Stimulated activated effector memory CD8-positive, alpha-beta T cell treated with anti-CD3 and anti-CD28 coated beads, Interleukin-12 subunit alpha, Interleukin-12 subunit beta, amount 100 ng/mL, for 72 hours (primary cell): ENCODE data around the gene LRRK1.

Source experiments
- ATAC-seq: fragments of 150-1000 bp; cut with Tn5 transposase; 2 replicates; pipeline ENCODE4 v1.10.0; 2021
- DNase-seq, 2 donors: peaks; one replicate each; pipeline ENCODE4 v3.0.0; 2021 to 2022; ENCODE audit warnings: low spot score in 2 of 2
- H3K27ac Mint-ChIP-seq: one replicate; pipeline ENCODE4 v1.8.0; 2022; ENCODE audit warnings: mild to moderate bottlenecking, mixed read lengths
- H3K36me3 Mint-ChIP-seq: one replicate; pipeline ENCODE4 v1.8.0; 2022; ENCODE audit warnings: mild to moderate bottlenecking, mixed read lengths
- H3K4me1 Mint-ChIP-seq: one replicate; pipeline ENCODE4 v1.8.0; 2022; ENCODE audit warnings: mixed read lengths
- H3K4me3 Mint-ChIP-seq: one replicate; pipeline ENCODE4 v1.8.0; 2022; ENCODE audit warnings: mild to moderate bottlenecking, mixed read lengths
- H3K9me3 Mint-ChIP-seq: one replicate; pipeline ENCODE4 v1.8.0; 2022; ENCODE audit warnings: mixed read lengths

The LRRK1 gene

GRCh38 chr15:100959066-100960050, 40.2 kb downstream of the LRRK1 start:
- H3K4me1 Mint-ChIP-seq: no peaks in the 10 kb centered on the region
- no peak overlapping the region for H3K27ac Mint-ChIP-seq
- no peak for DNase-seq
- no peak for ATAC-seq
- no peaks in the 10 kb centered on the region for H3K36me3 Mint-ChIP-seq
- no peaks in the 10 kb centered on the region for H3K9me3 Mint-ChIP-seq
- H3K4me3 Mint-ChIP-seq: no peak overlapping the region

DNA sequence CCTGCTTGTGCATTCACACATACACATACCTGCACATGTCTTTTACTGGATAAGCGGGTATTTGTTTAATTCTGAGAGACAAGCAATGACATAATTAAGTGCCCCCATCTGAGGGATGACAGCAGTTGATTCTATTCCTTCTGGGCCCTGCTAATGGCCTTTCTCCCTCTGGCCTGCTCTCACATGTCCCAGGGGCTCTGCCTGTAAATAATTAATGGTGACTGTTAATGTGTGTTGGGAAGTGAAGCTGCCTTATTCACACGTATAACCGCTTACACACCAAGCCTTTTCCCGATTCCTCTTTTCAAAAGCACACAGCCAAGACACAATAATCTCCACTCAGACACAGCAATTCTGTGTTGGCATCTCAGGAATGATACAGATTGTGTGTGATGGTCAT, 47.8 kb downstream of the LRRK1 start:
- Mint-ChIP-seq H3K4me1 (no peaks in the 10 kb centered on the region), H3K27ac (no peak overlapping the region), H3K9me3 (no peaks in the 10 kb centered on the region), H3K4me3 (no peak overlapping the region), H3K36me3 (no peaks in the 10 kb centered on the region)
- no peak for ATAC-seq
- DNase-seq: no peak

GRCh38 chr15:100968050-100968966, 49.2 kb downstream of the LRRK1 start:
- no peaks in the 10 kb centered on the region for H3K4me1 Mint-ChIP-seq
- no peak overlapping the region for H3K4me3 Mint-ChIP-seq
- ATAC-seq: no peak
- no peaks in the 10 kb centered on the region for H3K9me3 Mint-ChIP-seq
- no peak for DNase-seq
- no peak overlapping the region for H3K27ac Mint-ChIP-seq
- no peaks in the 10 kb centered on the region for H3K36me3 Mint-ChIP-seq

- Mint-ChIP-seq H3K9me3 (no peaks in the 10 kb centered on the region), H3K4me1 (no peaks in the 10 kb centered on the region), H3K27ac (no peak overlapping the region), H3K36me3 (no peaks in the 10 kb centered on the region), H3K4me3 (no peak overlapping the region)
- DNase-seq (no peak), ATAC-seq (no peak)
Observed at GRCh38 chr15:100972975-100973350, 53.8 kb downstream of the LRRK1 start.

- Mint-ChIP-seq H3K4me1 (no peaks in the 10 kb centered on the region), H3K4me3 (no peak overlapping the region), H3K36me3 (no peaks in the 10 kb centered on the region), H3K27ac (no peak overlapping the region), H3K9me3 (no peaks in the 10 kb centered on the region)
- DNase-seq (no peak), ATAC-seq (no peak)
Observed at GRCh38 chr15:100973351-100974111, 54.4 kb downstream of the LRRK1 start.

DNA sequence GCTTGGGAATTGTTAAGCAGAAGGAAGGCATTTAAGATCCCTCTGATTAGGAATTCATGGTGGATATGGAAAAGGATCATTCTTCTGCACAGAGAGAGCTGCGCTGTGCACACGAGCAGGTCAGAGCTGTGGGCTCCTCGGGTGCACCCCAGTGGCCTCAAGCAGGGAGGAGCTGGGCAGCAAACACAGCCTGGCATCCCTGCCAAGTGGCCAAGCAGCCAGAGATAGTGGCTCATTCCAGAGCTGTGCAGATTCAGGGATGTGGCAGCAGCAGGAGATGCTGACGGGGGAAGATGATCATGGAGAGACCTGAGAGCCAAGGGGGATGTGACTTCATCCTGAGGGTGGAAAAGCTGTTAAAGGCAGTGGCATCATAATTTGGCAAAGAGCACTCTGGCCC, 55.9 kb downstream of the LRRK1 start:
- Mint-ChIP-seq H3K4me3 (no peak overlapping the region), H3K36me3 (no peaks in the 10 kb centered on the region)

GRCh38 chr15:100980410-100981046, 61.4 kb downstream of the LRRK1 start:
- Mint-ChIP-seq H3K36me3 (no peaks in the 10 kb centered on the region), H3K9me3 (peaks cover 7% of the 10 kb centered on the region), H3K4me3 (no peak overlapping the region), H3K4me1 (no peaks in the 10 kb centered on the region), H3K27ac (no peak overlapping the region)
- DNase-seq (no peak), ATAC-seq (no peak)

More for the DNA sequence above, 55.9 kb downstream of the LRRK1 start:
- Mint-ChIP-seq H3K27ac (no peak overlapping the region), H3K9me3 (peaks cover 4% of the 10 kb centered on the region), H3K4me1 (no peaks in the 10 kb centered on the region)
- ATAC-seq (no peak), DNase-seq (no peak)

DNA sequence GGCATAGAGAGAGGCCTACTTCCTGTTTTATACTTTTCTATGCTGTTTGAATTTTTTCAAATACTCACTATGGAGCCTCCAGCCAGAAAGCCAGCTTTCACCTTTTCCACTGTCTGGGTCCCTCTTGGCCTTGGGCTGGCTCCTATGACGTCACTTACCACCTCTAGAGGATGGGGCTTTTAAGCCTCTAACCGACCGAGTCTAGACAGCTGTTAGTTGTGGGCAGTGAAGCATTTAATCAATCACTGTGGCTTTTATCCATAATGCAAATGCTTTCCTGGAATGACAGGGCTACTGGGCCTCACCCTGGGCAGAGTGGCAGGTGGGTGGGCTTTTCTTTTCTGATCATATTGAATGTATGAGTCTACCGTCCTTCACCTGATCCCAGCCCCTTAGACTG, 61.9 kb downstream of the LRRK1 start:
- Mint-ChIP-seq H3K9me3 (peaks cover 7% of the 10 kb centered on the region), H3K4me3 (no peak overlapping the region), H3K36me3 (no peaks in the 10 kb centered on the region), H3K27ac (no peak overlapping the region), H3K4me1 (no peaks in the 10 kb centered on the region)
- DNase-seq (no peak), ATAC-seq (no peak)

DNA sequence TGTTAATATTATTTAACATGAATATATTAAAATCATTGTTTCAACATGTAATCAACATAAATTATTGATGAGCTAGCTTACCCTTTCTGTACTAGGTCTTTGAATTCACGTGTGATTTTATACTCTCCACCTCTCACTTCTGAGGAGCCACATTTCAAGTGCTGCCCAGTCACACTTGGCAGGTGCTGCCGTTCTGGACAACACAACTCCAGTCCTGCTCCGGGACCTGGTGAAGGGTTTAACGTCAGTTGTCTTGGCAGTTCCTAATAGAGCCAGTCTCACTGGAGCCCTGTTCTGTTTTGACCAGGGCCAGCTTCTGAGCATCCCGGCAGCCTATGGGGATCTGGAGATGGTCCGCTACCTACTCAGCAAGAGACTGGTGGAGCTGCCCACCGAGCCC, 64.1 kb downstream of the LRRK1 start:
- H3K27ac Mint-ChIP-seq: no peak overlapping the region
- no peaks in the 10 kb centered on the region for H3K36me3 Mint-ChIP-seq

GRCh38 chr15:100985401-100985800, 66.2 kb downstream of the LRRK1 start:
- H3K4me3 Mint-ChIP-seq: no peak overlapping the region
- no peaks in the 10 kb centered on the region for H3K4me1 Mint-ChIP-seq
- no peak overlapping the region for H3K27ac Mint-ChIP-seq
- no peaks in the 10 kb centered on the region for H3K36me3 Mint-ChIP-seq
- ATAC-seq: no peak
- DNase-seq: no peak
- H3K9me3 Mint-ChIP-seq: peaks cover under 1% of the 10 kb centered on the region

More for the DNA sequence above, 64.1 kb downstream of the LRRK1 start:
- DNase-seq (no peak), ATAC-seq (no peak)
- Mint-ChIP-seq H3K4me1 (no peaks in the 10 kb centered on the region), H3K9me3 (peaks cover 7% of the 10 kb centered on the region), H3K4me3 (no peak overlapping the region)

- H3K9me3 Mint-ChIP-seq: no peaks in the 10 kb centered on the region
- H3K27ac Mint-ChIP-seq: no peak overlapping the region
- DNase-seq (no peak), ATAC-seq (no peak)
- H3K36me3 Mint-ChIP-seq: no peaks in the 10 kb centered on the region
- no peak overlapping the region for H3K4me3 Mint-ChIP-seq
- H3K4me1 Mint-ChIP-seq: no peaks in the 10 kb centered on the region
Observed at GRCh38 chr15:100986158-100986896, 67.2 kb downstream of the LRRK1 start.

DNA sequence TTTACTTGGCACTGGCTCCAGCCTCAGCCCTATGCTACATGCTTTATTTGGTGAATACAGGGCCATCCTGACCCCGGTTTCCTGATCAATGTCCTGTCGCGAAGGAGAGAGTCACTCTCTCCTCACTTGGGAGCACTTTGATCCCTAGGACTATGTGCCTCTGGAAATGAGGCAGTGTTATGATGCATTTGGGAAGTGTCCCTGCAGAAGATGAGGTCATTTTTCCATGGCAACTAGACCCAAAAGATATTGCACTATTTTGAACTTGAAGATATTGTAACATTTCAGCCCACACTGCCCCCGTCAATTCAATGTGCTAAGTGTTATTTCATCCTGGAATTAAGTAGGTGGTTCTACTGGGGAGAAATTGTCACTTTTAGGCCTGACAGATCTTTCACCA, 68.0 kb downstream of the LRRK1 start:
- H3K36me3 Mint-ChIP-seq: no peaks in the 10 kb centered on the region

DNA sequence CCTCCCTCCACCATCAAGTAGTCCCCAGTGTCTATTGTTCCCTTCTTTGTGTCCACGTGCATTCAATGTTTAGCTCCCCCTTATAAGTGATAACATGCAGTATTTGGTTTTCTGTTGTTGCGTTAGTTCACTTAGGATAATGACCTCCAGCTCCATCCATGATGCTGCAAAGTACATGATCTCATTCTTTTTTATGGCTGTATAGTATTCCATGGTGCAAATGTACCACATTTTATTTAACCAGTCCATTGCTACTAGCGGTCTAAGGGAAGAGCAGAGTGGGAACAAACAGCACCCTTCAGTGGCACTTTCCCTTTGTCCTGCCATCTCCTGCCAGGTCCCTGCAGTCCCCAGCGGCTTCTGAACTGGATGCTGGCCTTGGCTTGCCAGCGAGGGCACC, 69.1 kb downstream of the LRRK1 start:
- H3K27ac Mint-ChIP-seq: no peak overlapping the region
- no peaks in the 10 kb centered on the region for H3K36me3 Mint-ChIP-seq
- ATAC-seq (no peak), DNase-seq (no peak)
- no peak overlapping the region for H3K4me3 Mint-ChIP-seq
- no peaks in the 10 kb centered on the region for H3K9me3 Mint-ChIP-seq
- no peaks in the 10 kb centered on the region for H3K4me1 Mint-ChIP-seq

More for the DNA sequence above, 68.0 kb downstream of the LRRK1 start:
- no peak overlapping the region for H3K4me3 Mint-ChIP-seq
- DNase-seq (no peak), ATAC-seq (no peak)
- no peaks in the 10 kb centered on the region for H3K4me1 Mint-ChIP-seq
- no peaks in the 10 kb centered on the region for H3K9me3 Mint-ChIP-seq
- no peak overlapping the region for H3K27ac Mint-ChIP-seq

GRCh38 chr15:100988857-100989256, 69.7 kb downstream of the LRRK1 start:
- H3K27ac Mint-ChIP-seq: no peak overlapping the region
- ATAC-seq: no peak
- no peaks in the 10 kb centered on the region for H3K4me1 Mint-ChIP-seq
- DNase-seq: no peak
- no peaks in the 10 kb centered on the region for H3K36me3 Mint-ChIP-seq
- H3K9me3 Mint-ChIP-seq: no peaks in the 10 kb centered on the region
- no peak overlapping the region for H3K4me3 Mint-ChIP-seq
